Gastroesophageal sphincter (tissue), 2 donors: ENCODE results near the gene PCGF3.

Experiments
- EP300 ChIP-seq: sonication (generic); formaldehyde crosslinking; IDR thresholded peaks from one replicate; pipeline ENCODE4 v1.6.1; 2017; ENCODE audit warnings: antibody characterized with exemption, mild to moderate bottlenecking
- POLR2A ChIP-seq, 2 donors: fragments of 450-650 bp; IDR thresholded peaks; one replicate each; pipeline ENCODE4 v1.6.1; 2017; ENCODE audit warnings: antibody characterized with exemption in 2 of 2, mild to moderate bottlenecking in 2 of 2, moderate library complexity in 1 of 2

DNA sequence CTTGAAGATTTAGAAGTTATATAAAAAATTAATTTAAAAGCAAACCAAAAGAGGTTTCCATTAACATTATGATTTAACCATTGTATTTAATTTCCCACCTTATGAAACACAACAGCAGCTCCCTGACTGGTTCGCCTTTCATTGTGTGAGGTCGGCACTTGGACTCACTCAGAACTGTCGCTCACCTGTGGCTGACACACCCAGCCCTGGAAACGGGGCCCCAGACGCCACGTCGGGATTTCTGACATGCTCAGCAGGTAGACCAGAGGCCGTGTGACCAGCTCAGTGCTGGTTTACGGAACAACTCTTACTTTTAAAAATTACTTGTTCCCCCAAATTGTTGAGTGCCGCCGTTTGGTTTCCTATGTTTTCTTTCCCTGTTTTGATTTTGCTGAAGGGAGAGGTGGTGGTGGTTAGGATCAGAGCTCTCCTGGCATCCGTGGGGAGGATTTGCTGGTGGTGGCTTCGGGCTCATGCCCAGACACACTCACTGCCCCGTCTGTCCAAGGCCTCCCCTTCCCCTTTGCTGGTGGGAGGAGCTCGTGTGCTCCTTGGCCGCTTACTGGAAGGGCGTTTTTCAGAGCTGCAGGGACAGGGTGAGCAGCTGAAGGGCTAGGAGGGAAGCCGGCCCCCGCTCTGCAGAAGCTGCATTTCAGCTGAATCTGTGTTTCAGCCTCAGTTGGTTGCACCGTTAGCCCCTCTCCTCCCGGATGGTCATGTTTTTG, 61.1 kb downstream of the PCGF3 start:
- TF ChIP-seq POLR2A (IDR thresholded peaks at IDR 0.05), result no peak
- no peak for TF ChIP-seq EP300
